Measurements from ENCODE around the gene CNPY3. TPM values are rescaled to one million over a fixed set of nuclear protein-coding genes. Genes with fewer than 3 reads are reported as not detected.

CNPY3 gene
- total RNA-seq, 1 donor from 2014 or later: 41.0 TPM

- DNase-seq (ENCODE audit: low spot score): no peak
- Mint-ChIP-seq H3K9me3 (ENCODE audit: low read depth) (no peaks in the 10 kb centered on the region), H3K27ac (ENCODE audit: unreplicated experiment) (no peak overlapping the region), H3K27me3 (ENCODE audit: low read depth) (no peaks in the 10 kb centered on the region), H3K4me3 (ENCODE audit: unreplicated experiment) (no peak overlapping the region), H3K36me3 (ENCODE audit: low read depth) (no peaks in the 10 kb centered on the region), H3K4me1 (ENCODE audit: low read depth) (peaks cover 4% of the 10 kb centered on the region)
- TF ChIP-seq, protein P1, sequence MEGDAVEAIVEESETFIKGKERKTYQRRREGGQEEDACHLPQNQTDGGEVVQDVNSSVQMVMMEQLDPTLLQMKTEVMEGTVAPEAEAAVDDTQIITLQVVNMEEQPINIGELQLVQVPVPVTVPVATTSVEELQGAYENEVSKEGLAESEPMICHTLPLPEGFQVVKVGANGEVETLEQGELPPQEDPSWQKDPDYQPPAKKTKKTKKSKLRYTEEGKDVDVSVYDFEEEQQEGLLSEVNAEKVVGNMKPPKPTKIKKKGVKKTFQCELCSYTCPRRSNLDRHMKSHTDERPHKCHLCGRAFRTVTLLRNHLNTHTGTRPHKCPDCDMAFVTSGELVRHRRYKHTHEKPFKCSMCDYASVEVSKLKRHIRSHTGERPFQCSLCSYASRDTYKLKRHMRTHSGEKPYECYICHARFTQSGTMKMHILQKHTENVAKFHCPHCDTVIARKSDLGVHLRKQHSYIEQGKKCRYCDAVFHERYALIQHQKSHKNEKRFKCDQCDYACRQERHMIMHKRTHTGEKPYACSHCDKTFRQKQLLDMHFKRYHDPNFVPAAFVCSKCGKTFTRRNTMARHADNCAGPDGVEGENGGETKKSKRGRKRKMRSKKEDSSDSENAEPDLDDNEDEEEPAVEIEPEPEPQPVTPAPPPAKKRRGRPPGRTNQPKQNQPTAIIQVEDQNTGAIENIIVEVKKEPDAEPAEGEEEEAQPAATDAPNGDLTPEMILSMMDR (IDR thresholded peaks at IDR 0.05): no peak
Measured at GRCh38 chr6:42909835-42910234, 19.4 kb upstream of the CNPY3 start.

DNA sequence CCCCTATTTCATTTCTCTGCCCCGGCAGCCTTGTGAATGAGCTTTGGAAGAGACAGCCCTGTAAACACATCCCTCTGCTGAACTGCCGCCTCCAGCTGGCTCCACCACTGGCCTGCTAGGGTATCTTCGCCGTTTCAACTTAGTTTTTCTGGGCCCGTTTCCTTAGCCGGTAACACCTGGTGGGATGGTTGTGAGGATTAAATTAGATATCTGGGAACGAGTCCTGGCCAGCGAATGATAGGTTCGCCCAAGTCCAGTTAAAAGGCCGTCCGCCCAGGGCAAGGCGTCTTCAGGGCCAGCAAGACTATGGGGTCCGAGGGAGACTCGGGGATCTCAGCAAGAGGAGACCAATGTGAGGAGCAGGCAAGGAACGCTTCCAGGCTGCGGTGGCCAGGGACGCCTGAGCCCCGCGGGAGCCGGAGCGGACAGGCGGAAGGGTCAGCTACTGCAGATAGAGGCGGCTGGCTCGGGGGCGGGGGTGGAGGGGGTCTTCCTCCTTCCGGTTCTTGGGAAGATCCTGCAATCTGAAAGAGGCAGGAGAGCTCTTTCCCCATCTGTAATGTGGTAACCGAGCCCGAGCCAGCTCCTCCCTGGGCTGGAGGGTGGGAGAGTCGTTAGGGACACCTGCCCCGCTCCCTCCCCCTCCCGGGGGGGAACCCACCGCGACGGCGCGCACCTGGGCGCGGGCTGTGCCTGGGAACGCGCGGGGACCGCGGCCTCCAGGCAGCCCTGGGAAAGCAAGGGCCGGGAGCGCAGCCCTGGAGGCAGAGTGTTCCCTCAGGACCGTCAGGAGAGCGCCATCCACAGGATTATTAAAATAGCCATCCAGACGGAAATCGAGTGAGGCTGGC lies 17.9 kb upstream of the CNPY3 start:
- no peaks in the 10 kb centered on the region for H3K27me3 Mint-ChIP-seq (ENCODE audit: low read depth)
- H3K4me1 Mint-ChIP-seq (ENCODE audit: low read depth): peaks cover 4% of the 10 kb centered on the region
- H3K27ac Mint-ChIP-seq (ENCODE audit: unreplicated experiment): no peak overlapping the region
- TF ChIP-seq, protein P1 (IDR thresholded peaks at IDR 0.05): peak; percentile 43
- H3K36me3 Mint-ChIP-seq (ENCODE audit: low read depth): no peaks in the 10 kb centered on the region
- DNase-seq (ENCODE audit: low spot score): peak; percentile 51
- H3K4me3 Mint-ChIP-seq (ENCODE audit: unreplicated experiment): peak overlapping the region; percentile 29
- no peaks in the 10 kb centered on the region for H3K9me3 Mint-ChIP-seq (ENCODE audit: low read depth)

- Mint-ChIP-seq H3K9me3 (ENCODE audit: low read depth) (no peaks in the 10 kb centered on the region), H3K4me3 (ENCODE audit: unreplicated experiment) (no peak overlapping the region), H3K27me3 (ENCODE audit: low read depth) (no peaks in the 10 kb centered on the region), H3K4me1 (ENCODE audit: low read depth) (peaks cover 4% of the 10 kb centered on the region), H3K36me3 (ENCODE audit: low read depth) (no peaks in the 10 kb centered on the region), H3K27ac (ENCODE audit: unreplicated experiment) (no peak overlapping the region)
- TF ChIP-seq, protein P1 (IDR thresholded peaks at IDR 0.05): no peak
- DNase-seq (ENCODE audit: low spot score): peak; percentile 18
Measured at GRCh38 chr6:42914546-42914945, 14.7 kb upstream of the CNPY3 start.

- Mint-ChIP-seq H3K27me3 (ENCODE audit: low read depth) (no peaks in the 10 kb centered on the region), H3K4me1 (ENCODE audit: low read depth) (peaks cover 4% of the 10 kb centered on the region), H3K9me3 (ENCODE audit: low read depth) (no peaks in the 10 kb centered on the region), H3K36me3 (ENCODE audit: low read depth) (no peaks in the 10 kb centered on the region), H3K4me3 (ENCODE audit: unreplicated experiment) (no peak within 1 kb of the TSS), H3K27ac (ENCODE audit: unreplicated experiment) (no peak within 1 kb of the TSS)
- peak; percentile 64 for DNase-seq (ENCODE audit: low spot score)
- TF ChIP-seq, protein P1 (IDR thresholded peaks at IDR 0.05): no peak
Measured at GRCh38 chr6:42915732-42916131, 13.5 kb upstream of the CNPY3 start, which contains the start of gene PTCRA. PTCRA (plus strand) TSS chr6:42916053; CDS start chr6:42916070, 17 bp downstream.

DNA sequence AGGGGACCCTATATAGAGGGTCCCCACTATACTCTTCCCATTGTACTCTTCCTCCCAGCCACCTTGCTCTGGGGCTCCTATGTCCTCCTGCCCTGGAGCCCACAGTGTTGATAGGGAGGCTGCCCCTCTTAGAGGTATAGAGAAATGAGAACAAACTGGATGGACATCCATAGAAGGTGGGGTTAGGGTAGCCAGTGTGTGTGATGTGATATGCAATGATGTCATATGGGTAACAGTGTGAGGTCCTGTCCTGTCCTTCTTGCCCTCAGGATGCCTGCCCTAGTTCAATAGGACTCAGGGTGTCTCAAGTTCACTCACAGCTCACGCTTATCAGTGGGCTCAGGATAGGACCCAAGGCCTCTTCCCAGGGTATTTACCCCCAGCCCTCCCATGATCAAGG lies 13.0 kb upstream of the CNPY3 start:
- no peak overlapping the region for H3K27ac Mint-ChIP-seq (ENCODE audit: unreplicated experiment)
- TF ChIP-seq, protein P1 (IDR thresholded peaks at IDR 0.05): no peak
- H3K4me1 Mint-ChIP-seq (ENCODE audit: low read depth): peaks cover 1% of the 10 kb centered on the region
- no peak overlapping the region for H3K4me3 Mint-ChIP-seq (ENCODE audit: unreplicated experiment)
- no peaks in the 10 kb centered on the region for H3K36me3 Mint-ChIP-seq (ENCODE audit: low read depth)
- no peaks in the 10 kb centered on the region for H3K27me3 Mint-ChIP-seq (ENCODE audit: low read depth)
- no peaks in the 10 kb centered on the region for H3K9me3 Mint-ChIP-seq (ENCODE audit: low read depth)
- DNase-seq (ENCODE audit: low spot score): no peak

All from chondrocyte (in vitro differentiated cells).